HG03097 (cell line): ENCODE data around the gene LRRTM3.

ENCODE experiments used
- ATAC-seq: cut with Tn5 transposase; IDR thresholded peaks from one replicate; pipeline ENCODE4 v1.9.1; 2021; ENCODE audit not compliant: unreplicated experiment, low FRiP score

Gene LRRTM3

DNA sequence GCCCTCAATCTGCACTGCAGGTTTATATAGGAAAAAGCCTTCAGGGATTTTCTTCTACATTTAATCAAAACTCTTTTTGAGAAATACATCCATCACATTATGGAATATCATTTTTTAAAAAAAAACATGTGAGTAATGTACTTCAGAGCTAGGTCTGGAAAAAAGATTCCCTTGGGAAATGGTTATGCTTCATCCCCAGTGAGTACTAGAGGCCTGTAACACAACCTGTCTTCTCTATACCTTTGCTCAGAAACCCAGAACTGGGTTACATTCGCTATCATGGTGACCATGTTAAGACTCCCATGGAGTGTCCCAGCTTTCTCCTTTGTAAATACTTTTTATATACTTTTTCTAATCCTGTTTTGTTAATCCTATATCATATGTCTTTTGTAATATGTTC lies 186.9 kb downstream of the LRRTM3 start:
- no peak for ATAC-seq

DNA sequence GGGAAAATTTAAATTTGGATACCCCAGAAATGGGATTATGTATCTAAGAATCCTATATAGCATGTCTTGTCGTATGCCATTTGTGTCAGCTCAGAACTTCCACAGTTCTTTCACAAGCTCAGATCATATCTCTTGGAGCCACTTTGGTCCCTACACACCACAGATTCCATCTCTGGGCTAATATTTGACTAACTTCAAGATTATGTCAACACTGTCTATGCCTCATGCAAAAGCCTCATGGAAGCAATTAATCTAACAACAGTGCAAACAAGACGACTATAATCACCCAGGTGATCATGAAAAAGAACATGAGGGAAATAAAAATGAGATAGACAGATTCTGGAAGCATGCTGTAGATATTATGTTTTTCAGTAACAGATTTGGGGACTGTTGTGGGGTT lies 189.1 kb downstream of the LRRTM3 start:
- ATAC-seq = no peak

DNA sequence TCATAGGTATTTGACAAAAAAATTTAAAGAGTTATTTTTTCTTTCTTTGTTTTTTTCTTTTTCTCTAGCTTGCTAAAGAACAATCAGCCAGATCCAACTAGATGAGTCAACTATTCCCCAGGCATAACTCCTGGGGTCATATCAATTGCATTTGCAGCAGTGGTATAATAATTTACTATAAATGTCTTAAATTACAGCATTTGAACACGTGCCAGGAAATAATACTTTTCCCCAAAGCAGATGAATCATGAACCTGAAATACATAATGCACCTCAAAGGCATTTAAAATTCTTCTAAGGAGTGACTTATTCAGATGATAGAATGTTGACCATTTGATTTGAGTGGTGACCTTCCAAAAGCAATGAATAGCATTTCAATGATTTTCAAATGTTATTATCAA lies 190.1 kb downstream of the LRRTM3 start:
- no peak for ATAC-seq

DNA sequence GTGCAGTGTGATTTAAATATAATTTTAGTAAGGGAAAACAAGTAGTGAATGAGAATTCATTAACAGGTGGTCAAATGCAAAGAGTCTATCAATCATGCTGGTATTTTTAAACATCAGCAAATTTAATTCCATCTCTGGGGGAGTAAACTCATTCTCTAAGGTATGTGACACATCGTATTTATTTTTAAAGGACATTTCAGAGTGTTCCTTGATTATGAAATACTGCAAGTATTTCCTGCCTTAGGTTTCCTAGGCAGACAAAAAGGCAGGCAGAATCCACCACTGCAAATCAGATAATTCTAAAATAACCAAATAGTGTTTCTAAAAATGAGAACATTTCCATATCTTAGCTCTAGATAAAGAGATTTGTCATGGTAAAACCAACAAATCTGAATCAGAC lies 193.8 kb downstream of the LRRTM3 start:
- ATAC-seq = no peak

DNA sequence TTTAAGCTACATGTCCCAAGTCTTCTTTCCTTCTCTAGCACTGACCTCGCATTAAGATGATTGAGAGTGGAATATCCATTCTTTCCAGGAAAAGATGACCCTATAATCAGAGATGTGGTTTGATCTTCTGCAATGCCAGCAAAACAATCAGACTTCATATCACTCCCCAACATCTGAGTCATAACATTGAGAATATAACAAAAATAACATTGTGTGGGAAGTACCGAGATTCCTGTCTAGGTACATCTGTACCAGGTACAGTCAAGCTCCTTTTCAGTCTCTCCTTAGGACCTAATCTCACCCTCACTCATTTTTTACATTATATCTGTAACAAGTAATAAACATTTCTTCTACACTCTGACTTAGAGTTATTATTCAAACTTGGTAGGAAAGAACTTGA lies 201.6 kb downstream of the LRRTM3 start:
- ATAC-seq = no peak

DNA sequence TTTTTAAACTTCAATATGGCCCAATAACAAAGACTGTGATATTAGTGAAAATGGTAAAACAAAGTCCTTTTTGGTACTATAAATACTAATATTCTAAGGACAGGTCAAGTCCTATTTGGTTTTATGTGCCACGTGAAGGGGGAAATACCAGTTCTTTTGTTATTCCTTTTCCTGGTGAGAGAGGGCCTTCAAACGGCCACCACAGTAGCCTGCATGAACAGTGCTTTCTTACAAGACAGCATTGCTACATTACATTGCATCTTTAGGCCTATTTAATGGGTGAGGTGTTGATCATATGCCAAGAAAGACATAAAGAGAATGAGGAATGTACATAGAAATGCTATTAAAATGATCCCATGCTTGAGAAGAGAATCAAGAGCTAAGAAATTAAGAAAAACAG lies 214.8 kb downstream of the LRRTM3 start:
- ATAC-seq = no peak

DNA sequence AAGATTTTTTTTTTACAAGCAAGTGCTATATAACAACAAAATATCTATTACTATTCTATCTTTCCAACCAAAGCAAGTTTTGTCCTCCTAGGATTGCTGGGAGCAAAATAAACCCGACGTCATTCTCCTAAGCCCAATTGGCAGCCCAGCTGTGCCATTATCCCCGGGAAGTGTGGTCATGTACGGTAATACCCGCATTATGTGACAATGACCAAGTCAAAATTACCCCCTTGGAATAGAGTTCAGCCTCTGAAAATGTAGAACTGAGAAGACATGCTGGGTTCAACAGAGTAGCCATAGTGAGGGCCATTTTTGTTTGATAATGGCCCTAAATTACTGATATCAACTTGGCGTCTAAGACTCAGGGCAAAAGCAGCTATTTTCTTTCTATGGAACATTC lies 215.5 kb downstream of the LRRTM3 start:
- ATAC-seq = no peak

DNA sequence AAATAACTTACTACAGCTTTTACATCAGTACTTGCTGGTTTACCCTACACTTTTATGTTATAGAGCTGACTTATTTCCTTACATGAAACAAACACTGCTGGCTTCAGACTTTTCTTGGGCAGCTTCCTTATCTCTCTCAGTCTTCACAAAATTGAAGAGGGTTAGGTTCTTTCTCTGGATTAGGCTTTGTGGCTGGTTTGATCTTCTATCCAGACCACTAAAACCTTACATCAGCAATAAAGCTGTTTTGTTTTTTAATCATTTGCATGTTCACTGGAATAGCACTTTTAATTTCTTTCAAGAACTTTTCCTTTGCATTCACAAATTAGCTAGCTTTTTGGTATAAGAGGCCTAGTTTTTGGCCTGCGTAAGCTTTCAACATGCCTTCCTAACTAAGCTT lies 218.7 kb downstream of the LRRTM3 start:
- ATAC-seq = no peak
